KOPT-K1 (cell line): ENCODE data around the gene DHRS13.
"Not testable (repeated sequence)": the region's sequence is repeated elsewhere in the genome, so short reads cannot be mapped to it uniquely, and the experiment has no call there.

Source experiments
- H3K27ac ChIP-seq: fragments of 200-600 bp; sonication (generic); 2 replicates; pipeline ENCODE4 v1.5.1; 2016; ENCODE audit warnings: antibody characterized with exemption, mild to moderate bottlenecking, low read depth, low read length; ENCODE audit not compliant: poor library complexity, severe bottlenecking
- H3K36me3 ChIP-seq: fragments of 200-600 bp; sonication (generic); 2 replicates; pipeline ENCODE4 v1.5.1; 2017; ENCODE audit warnings: antibody characterized with exemption, mild to moderate bottlenecking, low read length, moderate library complexity; ENCODE audit not compliant: insufficient read depth
- H3K9me3 ChIP-seq: fragments of 200-600 bp; sonication (generic); 2 replicates; pipeline ENCODE4 v1.5.1; 2017; ENCODE audit warnings: antibody characterized with exemption, low read length, mild to moderate bottlenecking; ENCODE audit not compliant: insufficient read depth, poor library complexity, severe bottlenecking

DHRS13 gene

GRCh38 chr17:28853295-28853694 is 49.6 kb downstream of the DHRS13 start:
- no peak overlapping the region for H3K27ac ChIP-seq
- peaks cover 23% of the 10 kb centered on the region for H3K36me3 ChIP-seq
- H3K9me3 ChIP-seq, result no peaks in the 10 kb centered on the region

- Histone ChIP-seq H3K36me3 (no peaks in the 10 kb centered on the region), H3K9me3 (no peaks in the 10 kb centered on the region), H3K27ac (no peak overlapping the region)
These were observed 53.6 kb downstream of the DHRS13 start for GRCh38 chr17:28849281-28849680.

DNA sequence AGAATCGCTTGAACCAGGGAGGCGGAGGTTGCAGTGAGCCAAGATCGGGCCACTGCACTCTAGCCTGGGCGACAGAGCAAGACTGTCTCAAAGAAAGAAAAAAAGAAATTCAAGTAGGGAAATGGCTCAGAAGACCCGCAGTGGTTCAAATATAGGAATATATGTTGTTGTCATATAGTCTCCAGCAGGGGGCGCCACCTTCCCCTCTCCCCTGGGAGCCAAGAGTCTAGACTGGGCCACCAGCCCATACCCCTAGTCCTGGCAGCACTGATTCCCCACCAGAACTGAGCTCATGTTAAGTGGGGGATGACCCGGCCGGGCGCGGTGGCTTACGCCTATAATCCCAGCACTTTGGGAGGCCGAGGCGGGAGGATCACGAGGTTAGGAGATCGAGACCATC is 54.2 kb downstream of the DHRS13 start:
- H3K27ac ChIP-seq, H3K36me3 ChIP-seq, H3K9me3 ChIP-seq: not testable (repeated sequence)
